NCI-H345 treated with DMSO at 0.1 percent for 48 hours (cell line): ENCODE measurements around the gene STK10.
"Not testable (repeated sequence)": the region's sequence is repeated elsewhere in the genome, so short reads cannot be mapped to it uniquely, and the experiment has no call there.

Source experiments
- DNase-seq: peaks from one replicate; lab custom pipeline; 2025; ENCODE audit not compliant: unreplicated experiment; lab: John Stamatoyannopoulos, UW

The STK10 gene

GRCh38 chr5:172166030-172166826 is 21.8 kb downstream of the STK10 start:
- DNase-seq, result no peak

- no peak for DNase-seq
Observed at GRCh38 chr5:172165465-172165864, 22.6 kb downstream of the STK10 start.

GRCh38 chr5:172164769-172165212 is 23.2 kb downstream of the STK10 start:
- DNase-seq, result no peak

GRCh38 chr5:172163346-172163745 is 24.7 kb downstream of the STK10 start:
- DNase-seq, result no peak

- no peak for DNase-seq
Observed at GRCh38 chr5:172162987-172163343, 25.1 kb downstream of the STK10 start.

- no peak for DNase-seq
Observed at GRCh38 chr5:172162323-172162986, 25.6 kb downstream of the STK10 start.

- no peak for DNase-seq
Observed at GRCh38 chr5:172160506-172160905, 27.5 kb downstream of the STK10 start.

GRCh38 chr5:172159016-172159415 is 29.0 kb downstream of the STK10 start:
- DNase-seq, result no peak

- DNase-seq, result no peak
Observed at GRCh38 chr5:172156541-172156994, 31.5 kb downstream of the STK10 start.

- not testable (repeated sequence) for DNase-seq
Observed at GRCh38 chr5:172155101-172155500, 32.9 kb downstream of the STK10 start.

GRCh38 chr5:172153695-172154094 is 34.3 kb downstream of the STK10 start:
- DNase-seq, result no peak

GRCh38 chr5:172151661-172152210 is 36.3 kb downstream of the STK10 start:
- no peak for DNase-seq

GRCh38 chr5:172150514-172151425 is 37.3 kb downstream of the STK10 start:
- DNase-seq, result no peak

GRCh38 chr5:172149481-172149880 is 38.5 kb downstream of the STK10 start:
- not testable (repeated sequence) for DNase-seq

GRCh38 chr5:172149073-172149472 is 39.0 kb downstream of the STK10 start:
- no peak for DNase-seq

GRCh38 chr5:172148381-172148780 is 39.6 kb downstream of the STK10 start:
- no peak for DNase-seq

- DNase-seq, result no peak
Observed at GRCh38 chr5:172147857-172148256, 40.2 kb downstream of the STK10 start.

GRCh38 chr5:172146748-172147092 is 41.3 kb downstream of the STK10 start:
- DNase-seq, result no peak

- DNase-seq, result no peak
Observed at GRCh38 chr5:172145870-172146747, 41.9 kb downstream of the STK10 start.
